ENCODE measurements around the gene DISC1. TPM values are rescaled to one million over a fixed set of nuclear protein-coding genes. Genes with fewer than 3 reads are reported as not detected.
"Not testable (repeated sequence)": the region's sequence is repeated elsewhere in the genome, so short reads cannot be mapped to it uniquely, and the experiment has no call there.

Gene DISC1
- total RNA-seq, 1 experiment from 2014 or later, result 1.8 TPM

DNA sequence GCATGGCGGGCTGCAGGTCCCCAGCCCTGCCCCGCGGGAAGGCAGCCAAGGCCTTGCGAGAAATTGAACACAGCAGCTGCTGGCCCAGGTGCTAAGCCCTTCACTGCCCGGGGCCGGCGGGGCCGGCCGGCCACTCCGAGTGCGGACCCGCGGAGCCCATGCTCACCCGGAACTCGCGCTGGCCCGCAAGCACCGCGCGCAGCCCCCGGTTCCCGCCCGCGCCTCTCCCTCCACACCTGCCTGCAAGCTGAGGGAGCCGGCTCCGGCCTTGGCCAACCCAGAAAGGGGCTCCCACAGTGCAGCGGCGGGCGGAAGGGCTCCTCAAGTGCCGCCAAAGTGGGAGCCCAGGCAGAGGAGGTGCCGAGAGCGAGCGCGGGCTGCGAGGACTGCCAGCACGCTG lies 15.5 kb downstream of the DISC1 start:
- H3K36me3 ChIP-seq (ENCODE audit: control insufficient read depth in 1 of 2, insufficient read depth in 2 of 2, low read length in 2 of 2); DNase-seq (ENCODE audit: low read depth, low spot score); H3K9me3 ChIP-seq (ENCODE audit: control insufficient read depth in 1 of 2, insufficient read depth in 1 of 2, low read depth in 1 of 2, low read length in 2 of 2); H3K79me2 ChIP-seq (ENCODE audit: insufficient read depth, low read length); H2AFZ ChIP-seq (ENCODE audit: low read depth, low read length, poor library complexity, severe bottlenecking); H3K9ac ChIP-seq (ENCODE audit: low read length); POLR2A ChIA-PET; CTCF ChIA-PET; H4K20me1 ChIP-seq (ENCODE audit: insufficient read depth); H3K9me2 ChIP-seq (ENCODE audit: insufficient read depth); H3K4me3 ChIP-seq (replicated peaks in 1 of 2; ENCODE audit: low read depth in 1 of 2, low read length in 2 of 2); H3K27ac ChIP-seq (ENCODE audit: low read depth, low read length); BruUV-seq (replicated peaks); H3K4me2 ChIP-seq (ENCODE audit: low read length); ATAC-seq; H3K27me3 ChIP-seq (ENCODE audit: insufficient read depth, low read length); intact Hi-C loops (cut with micrococcal nuclease): not testable (repeated sequence)
- RAD21 ChIA-PET (ENCODE audit: low non-redundant PET in 1 of 2, low total read pairs in 2 of 2, uncharacterized antibody in 2 of 2, unreplicated experiment in 2 of 2), result interaction anchor here in 1 of 2 experiments (0.6 kb wide), 1 partner anchor 26 kb away, joined by 3 read pairs; no protein-coding TSS in a partner anchor
- peaks cover 0 to 10% of the 10 kb centered on the region in 2 experiments; a peak in 3 of 4 replicates for H3K4me1 ChIP-seq (ENCODE audit: control insufficient read depth in 1 of 2, insufficient read depth in 2 of 2, low read length in 2 of 2)

DNA sequence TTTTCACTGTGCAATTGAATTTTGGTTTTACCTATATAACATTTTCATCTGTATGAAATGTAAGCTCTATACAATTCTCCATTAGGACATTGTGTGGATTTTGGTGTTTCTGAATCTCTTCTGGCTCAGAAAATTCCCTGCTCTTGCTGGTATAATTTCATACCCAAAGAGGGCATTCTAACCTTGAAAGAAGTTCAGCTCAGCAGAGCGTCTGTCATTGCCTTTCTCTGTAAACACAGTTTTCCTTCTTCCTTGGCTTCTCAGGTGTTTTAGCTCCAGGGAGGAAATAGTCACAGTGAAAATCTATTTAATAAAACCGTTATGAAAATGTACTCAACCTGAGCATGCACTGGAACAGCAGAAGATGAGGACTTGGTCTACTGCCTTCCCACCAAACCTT lies 16.0 kb downstream of the DISC1 start:
- ChIA-PET POLR2A (no interaction called here), CTCF (no interaction called here)

More for the DNA sequence above, 16.0 kb downstream of the DISC1 start:
- no peak overlapping the region for H2AFZ ChIP-seq (ENCODE audit: low read depth, low read length, poor library complexity, severe bottlenecking)
- H3K79me2 ChIP-seq (ENCODE audit: insufficient read depth, low read length), result no peaks in the 10 kb centered on the region
- no peak for ATAC-seq
- RAD21 ChIA-PET (ENCODE audit: low non-redundant PET in 1 of 2, low total read pairs in 2 of 2, uncharacterized antibody in 2 of 2, unreplicated experiment in 2 of 2), result no interaction called here
- H3K27ac ChIP-seq (ENCODE audit: low read depth, low read length), result no peak overlapping the region
- H3K36me3 ChIP-seq (ENCODE audit: control insufficient read depth in 1 of 2, insufficient read depth in 2 of 2, low read length in 2 of 2), result no peaks in the 10 kb centered on the region
- 0 out of 2 replicates have a peak, but pooled peaks cover 3% of the 10 kb centered on the region for H3K27me3 ChIP-seq (ENCODE audit: insufficient read depth, low read length)
- peaks cover 0 to 10% of the 10 kb centered on the region in 2 experiments; a peak in 3 of 4 replicates for H3K4me1 ChIP-seq (ENCODE audit: control insufficient read depth in 1 of 2, insufficient read depth in 2 of 2, low read length in 2 of 2)
- intact Hi-C loops (cut with micrococcal nuclease), result no loop called here
- no TSS peak for BruUV-seq (replicated peaks)
- H3K9ac ChIP-seq (ENCODE audit: low read length), result no peak overlapping the region
- no peaks in the 10 kb centered on the region for H4K20me1 ChIP-seq (ENCODE audit: insufficient read depth)
- H3K4me2 ChIP-seq (ENCODE audit: low read length), result no peak overlapping the region
- H3K4me3 ChIP-seq (replicated peaks in 1 of 2; ENCODE audit: low read depth in 1 of 2, low read length in 2 of 2), result no peak overlapping the region
- H3K9me3 ChIP-seq (ENCODE audit: control insufficient read depth in 1 of 2, insufficient read depth in 1 of 2, low read depth in 1 of 2, low read length in 2 of 2), result no peaks in the 10 kb centered on the region
- DNase-seq (ENCODE audit: low read depth, low spot score), result no peak
- no peaks in the 10 kb centered on the region for H3K9me2 ChIP-seq (ENCODE audit: insufficient read depth)
- TF ChIP-seq ELF1 (IDR thresholded peaks at IDR 0.05; ENCODE audit: borderline replicate concordance, low read depth) (no peak), YY1 (IDR thresholded peaks at IDR 0.05; ENCODE audit: extremely low read depth, insufficient replicate concordance, low read depth, low read length) (no peak), SP1 (IDR thresholded peaks at IDR 0.05; ENCODE audit: low read depth) (no peak), EZH2phosphoT487 (IDR thresholded peaks at IDR 0.05; ENCODE audit: borderline replicate concordance) (no peak), EGR1 (IDR thresholded peaks at IDR 0.05; ENCODE audit: low read depth) (no peak), JUND (IDR thresholded peaks at IDR 0.05) (no peak)
- TF ChIP-seq, protein P1, sequence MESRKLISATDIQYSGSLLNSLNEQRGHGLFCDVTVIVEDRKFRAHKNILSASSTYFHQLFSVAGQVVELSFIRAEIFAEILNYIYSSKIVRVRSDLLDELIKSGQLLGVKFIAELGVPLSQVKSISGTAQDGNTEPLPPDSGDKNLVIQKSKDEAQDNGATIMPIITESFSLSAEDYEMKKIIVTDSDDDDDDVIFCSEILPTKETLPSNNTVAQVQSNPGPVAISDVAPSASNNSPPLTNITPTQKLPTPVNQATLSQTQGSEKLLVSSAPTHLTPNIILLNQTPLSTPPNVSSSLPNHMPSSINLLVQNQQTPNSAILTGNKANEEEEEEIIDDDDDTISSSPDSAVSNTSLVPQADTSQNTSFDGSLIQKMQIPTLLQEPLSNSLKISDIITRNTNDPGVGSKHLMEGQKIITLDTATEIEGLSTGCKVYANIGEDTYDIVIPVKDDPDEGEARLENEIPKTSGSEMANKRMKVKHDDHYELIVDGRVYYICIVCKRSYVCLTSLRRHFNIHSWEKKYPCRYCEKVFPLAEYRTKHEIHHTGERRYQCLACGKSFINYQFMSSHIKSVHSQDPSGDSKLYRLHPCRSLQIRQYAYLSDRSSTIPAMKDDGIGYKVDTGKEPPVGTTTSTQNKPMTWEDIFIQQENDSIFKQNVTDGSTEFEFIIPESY (IDR thresholded peaks at IDR 0.05; ENCODE audit: extremely low read depth, insufficient replicate concordance, low read length), result no peak
- TF ChIP-seq, protein P2, sequence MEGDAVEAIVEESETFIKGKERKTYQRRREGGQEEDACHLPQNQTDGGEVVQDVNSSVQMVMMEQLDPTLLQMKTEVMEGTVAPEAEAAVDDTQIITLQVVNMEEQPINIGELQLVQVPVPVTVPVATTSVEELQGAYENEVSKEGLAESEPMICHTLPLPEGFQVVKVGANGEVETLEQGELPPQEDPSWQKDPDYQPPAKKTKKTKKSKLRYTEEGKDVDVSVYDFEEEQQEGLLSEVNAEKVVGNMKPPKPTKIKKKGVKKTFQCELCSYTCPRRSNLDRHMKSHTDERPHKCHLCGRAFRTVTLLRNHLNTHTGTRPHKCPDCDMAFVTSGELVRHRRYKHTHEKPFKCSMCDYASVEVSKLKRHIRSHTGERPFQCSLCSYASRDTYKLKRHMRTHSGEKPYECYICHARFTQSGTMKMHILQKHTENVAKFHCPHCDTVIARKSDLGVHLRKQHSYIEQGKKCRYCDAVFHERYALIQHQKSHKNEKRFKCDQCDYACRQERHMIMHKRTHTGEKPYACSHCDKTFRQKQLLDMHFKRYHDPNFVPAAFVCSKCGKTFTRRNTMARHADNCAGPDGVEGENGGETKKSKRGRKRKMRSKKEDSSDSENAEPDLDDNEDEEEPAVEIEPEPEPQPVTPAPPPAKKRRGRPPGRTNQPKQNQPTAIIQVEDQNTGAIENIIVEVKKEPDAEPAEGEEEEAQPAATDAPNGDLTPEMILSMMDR (IDR thresholded peaks at IDR 0.05 in 2 of 3, conservative IDR thresholded peaks at IDR 0.05 in 1 of 3; ENCODE audit: borderline replicate concordance in 1 of 3, insufficient read depth in 1 of 3, low read depth in 2 of 3, low read length in 2 of 3), result no peak
